Neuronal stem cell (in vitro differentiated cells): ENCODE measurements around the gene DPYSL4.
A peak's percentile ranks its signal among the peaks of the same experiment; 100 is the strongest.

ENCODE experiments used
- DNase-seq: peaks from one replicate; pipeline ENCODE4 v3.0.0-alpha.2; 2013; ENCODE audit warnings: low spot score
- H2AFZ ChIP-seq: one replicate; pipeline ENCODE4 v1.6.1; 2013; ENCODE audit warnings: mild to moderate bottlenecking, low read length, inconsistent platforms
- H2AK5ac ChIP-seq: 2 replicates; pipeline ENCODE4 v1.6.1; 2013; ENCODE audit warnings: low read depth, mild to moderate bottlenecking, inconsistent platforms, low read length, moderate library complexity, mixed read lengths
- H2BK120ac ChIP-seq: 2 replicates; pipeline ENCODE4 v1.6.1; 2013; ENCODE audit warnings: low read depth, mild to moderate bottlenecking, inconsistent platforms, low read length, moderate library complexity, mixed read lengths
- H2BK12ac ChIP-seq: one replicate; pipeline ENCODE4 v1.6.1; 2013; ENCODE audit warnings: low read length, inconsistent platforms
- H2BK15ac ChIP-seq: 2 replicates; pipeline ENCODE4 v1.6.1; 2013; ENCODE audit warnings: mild to moderate bottlenecking, low read length, inconsistent platforms, mixed read lengths
- H2BK5ac ChIP-seq: one replicate; pipeline ENCODE4 v1.6.1; 2013; ENCODE audit warnings: inconsistent platforms, mild to moderate bottlenecking, low read length, moderate library complexity
- H3K14ac ChIP-seq: one replicate; pipeline ENCODE4 v1.6.1; 2013; ENCODE audit warnings: low read length, inconsistent platforms
- H3K18ac ChIP-seq: 2 replicates; pipeline ENCODE4 v1.6.1; 2013; ENCODE audit warnings: low read length, inconsistent platforms
- H3K23ac ChIP-seq: 2 replicates; pipeline ENCODE4 v1.6.1; 2013; ENCODE audit warnings: low read depth, mild to moderate bottlenecking, mixed read lengths, low read length, inconsistent platforms; ENCODE audit not compliant: poor library complexity
- H3K27ac ChIP-seq: replicated peaks from 3 replicates; pipeline ENCODE4 v1.5.1; 2013; ENCODE audit warnings: low read length, inconsistent platforms
- H3K27me3 ChIP-seq, 3 experiments: 2 replicates each; pipeline ENCODE4 v1.6.1; 2013; ENCODE audit warnings: low read length in 3 of 3, mild to moderate bottlenecking in 2 of 3, inconsistent platforms in 1 of 3, low read depth in 1 of 3, mixed read lengths in 1 of 3, moderate library complexity in 1 of 3; ENCODE audit not compliant: control insufficient read depth in 3 of 3, insufficient read depth in 3 of 3
- H3K36me3 ChIP-seq, 2 donors: replicated peaks in 1 of 2; 2 replicates each; pipeline ENCODE4 v1.6.1; 2013; ENCODE audit warnings: low read length in 2 of 2; ENCODE audit not compliant: control insufficient read depth in 2 of 2, insufficient read depth in 2 of 2
- H3K4ac ChIP-seq: 2 replicates; pipeline ENCODE4 v1.6.1; 2013; ENCODE audit warnings: inconsistent platforms, mild to moderate bottlenecking, low read length, moderate library complexity
- H3K4me1 ChIP-seq, 2 donors: 1 replicate in 1 of 2; 2 replicates in 1 of 2; pipeline ENCODE4 v1.6.1; 2013; ENCODE audit warnings: low read length in 2 of 2, low read depth in 1 of 2; ENCODE audit not compliant: control insufficient read depth in 2 of 2, insufficient read depth in 1 of 2
- H3K4me2 ChIP-seq: one replicate; pipeline ENCODE4 v1.6.1; 2013; ENCODE audit warnings: mild to moderate bottlenecking, low read length, inconsistent platforms; ENCODE audit not compliant: insufficient read depth, poor library complexity, severe bottlenecking
- H3K4me3 ChIP-seq, 2 donors: 2 replicates each; pipeline ENCODE4 v1.5.1; 2013; ENCODE audit warnings: low read length in 2 of 2, mild to moderate bottlenecking in 2 of 2, inconsistent platforms in 1 of 2, moderate library complexity in 1 of 2
- H3K79me1 ChIP-seq: one replicate; pipeline ENCODE4 v1.6.1; 2013; ENCODE audit warnings: low read depth, mild to moderate bottlenecking, inconsistent platforms, low read length, moderate library complexity
- H3K9ac ChIP-seq: one replicate; pipeline ENCODE4 v1.6.1; 2013; ENCODE audit warnings: mild to moderate bottlenecking, low read depth, low read length, inconsistent platforms; ENCODE audit not compliant: poor library complexity
- H3K9me3 ChIP-seq, 2 donors: replicated peaks in 1 of 2; 2 replicates each; pipeline versions ENCODE3 to v1.6.1; 2013; ENCODE audit warnings: low read length in 2 of 2, mild to moderate bottlenecking in 2 of 2, inconsistent platforms in 1 of 2, low read depth in 1 of 2, mixed read lengths in 1 of 2, moderate library complexity in 1 of 2; ENCODE audit not compliant: control insufficient read depth in 2 of 2, insufficient read depth in 1 of 2
- H4K8ac ChIP-seq: one replicate; pipeline ENCODE4 v1.6.1; 2013; ENCODE audit warnings: low read depth, mild to moderate bottlenecking, inconsistent platforms, low read length, moderate library complexity
- H4K91ac ChIP-seq: one replicate; pipeline ENCODE4 v1.6.1; 2013; ENCODE audit warnings: low read length, low read depth, mild to moderate bottlenecking, inconsistent platforms; ENCODE audit not compliant: poor library complexity
- WGBS, 2 donors: extraction: QIAGEN DNeasy Blood & Tissue Kit; methylation state at CpG; one replicate each; pipeline ENCODE4 v1.1.7; 2013; ENCODE audit warnings: missing lambda C conversion rate in 2 of 2, mixed read lengths in 1 of 2; ENCODE audit not compliant: insufficient read length in 2 of 2, insufficient replicate concordance in 1 of 2; ENCODE audit errors: extremely low coverage in 2 of 2; 5-methylcytosine and 5-hydroxymethylcytosine counted together

Gene DPYSL4

GRCh38 chr10:132198381-132199181 is 11.8 kb downstream of the DPYSL4 start:
- Histone ChIP-seq H3K27ac (no peak overlapping the region), H2BK12ac (peak overlapping the region; percentile 58), H3K9ac (peak overlapping the region; percentile 70), H2BK120ac (no peak overlapping the region), H4K91ac (no peak overlapping the region), H3K4ac (no peak overlapping the region), H3K79me1 (peaks cover 5% of the 10 kb centered on the region), H2BK15ac (no peak overlapping the region), H3K4me2 (no peak overlapping the region), H3K9me3 (no peaks in the 10 kb centered on the region), H3K14ac (peak overlapping the region; percentile 38), H3K4me3 (no peak overlapping the region), H3K4me1 (no peaks in the 10 kb centered on the region), H2AFZ (no peak overlapping the region), H3K23ac (peak overlapping the region; percentile 73), H3K36me3 (peaks cover 35 to 98% of the 10 kb centered on the region in 2 donors), H2BK5ac (no peak overlapping the region), H2AK5ac (no peak overlapping the region), H3K18ac (no peak overlapping the region), H4K8ac (no peak overlapping the region), H3K27me3 (no peaks in the 10 kb centered on the region)
- no peak for DNase-seq
- no CpG with 5 or more reads among the region's 35 CpGs for WGBS, 2 donors

GRCh38 chr10:132199268-132199853 is 12.6 kb downstream of the DPYSL4 start:
- Histone ChIP-seq H3K27me3 (no peaks in the 10 kb centered on the region), H4K91ac (no peak overlapping the region), H3K14ac (no peak overlapping the region), H2AK5ac (no peak overlapping the region), H3K27ac (no peak overlapping the region), H2BK15ac (no peak overlapping the region), H3K23ac (peak overlapping the region; percentile 73), H3K9ac (no peak overlapping the region), H3K4me3 (no peak overlapping the region), H2BK12ac (no peak overlapping the region), H3K4ac (no peak overlapping the region), H3K9me3 (no peaks in the 10 kb centered on the region), H4K8ac (no peak overlapping the region), H3K4me2 (no peak overlapping the region), H2AFZ (no peak overlapping the region), H3K18ac (no peak overlapping the region), H3K4me1 (no peaks in the 10 kb centered on the region), H3K79me1 (peaks cover 5% of the 10 kb centered on the region), H3K36me3 (peaks cover 35 to 98% of the 10 kb centered on the region in 2 donors), H2BK120ac (no peak overlapping the region), H2BK5ac (no peak overlapping the region)
- WGBS, 2 donors: no CpG with 5 or more reads among the region's 11 CpGs
- no peak for DNase-seq

- no peak overlapping the region for H3K4me2 ChIP-seq
- peak overlapping the region; percentile 82 for H2BK5ac ChIP-seq
- no peaks in the 10 kb centered on the region for H3K27me3 ChIP-seq
- no peak overlapping the region for H4K8ac ChIP-seq
- H3K4ac ChIP-seq: no peak overlapping the region
- peak overlapping the region; percentile 48 for H3K18ac ChIP-seq
- no peak overlapping the region for H2BK15ac ChIP-seq
- no peak overlapping the region for H3K9ac ChIP-seq
- H4K91ac ChIP-seq: no peak overlapping the region
- H2AFZ ChIP-seq: no peak overlapping the region
- no peaks in the 10 kb centered on the region for H3K9me3 ChIP-seq
- no peak overlapping the region for H2BK12ac ChIP-seq
- H3K14ac ChIP-seq: no peak overlapping the region
- H3K23ac ChIP-seq: no peak overlapping the region
- H3K36me3 ChIP-seq: peaks cover 35 to 98% of the 10 kb centered on the region in 2 donors
- H3K27ac ChIP-seq: no peak overlapping the region
- H3K4me1 ChIP-seq: no peaks in the 10 kb centered on the region
- no peak overlapping the region for H2BK120ac ChIP-seq
- peaks cover 5% of the 10 kb centered on the region for H3K79me1 ChIP-seq
- no peak overlapping the region for H3K4me3 ChIP-seq
- WGBS, 2 donors: no CpG with 5 or more reads among the region's 16 CpGs
- H2AK5ac ChIP-seq: no peak overlapping the region
- DNase-seq: no peak
Observed at GRCh38 chr10:132199854-132200311, 13.1 kb downstream of the DPYSL4 start.

GRCh38 chr10:132200344-132201110 is 13.8 kb downstream of the DPYSL4 start:
- no CpG with 5 or more reads among the region's 35 CpGs for WGBS, 2 donors
- Histone ChIP-seq H2AK5ac (no peak overlapping the region), H3K27me3 (no peaks in the 10 kb centered on the region), H3K4me2 (no peak overlapping the region), H3K4me1 (no peaks in the 10 kb centered on the region), H3K18ac (peak overlapping the region; percentile 17), H3K27ac (no peak overlapping the region), H2BK15ac (no peak overlapping the region), H4K8ac (no peak overlapping the region), H3K36me3 (peaks cover 35 to 98% of the 10 kb centered on the region in 2 donors), H2BK12ac (no peak overlapping the region), H3K23ac (no peak overlapping the region), H2AFZ (no peak overlapping the region), H3K14ac (peak overlapping the region; percentile 38), H3K9me3 (no peaks in the 10 kb centered on the region), H2BK120ac (no peak overlapping the region), H2BK5ac (peak overlapping the region; percentile 82), H3K4me3 (peak overlapping the region in 1 of 2 donors; percentile 10), H3K9ac (no peak overlapping the region), H3K79me1 (peaks cover 5% of the 10 kb centered on the region), H4K91ac (no peak overlapping the region), H3K4ac (no peak overlapping the region)
- DNase-seq: no peak
